Psoas muscle (tissue), 8 donors: ENCODE data around the gene CELF4. TPM values are rescaled to one million over a fixed set of nuclear protein-coding genes. Genes with fewer than 3 reads are reported as not detected.

Experiments used
- ATAC-seq, 4 donors: fragments of 200-7000 bp; cut with Tn5 transposase; one replicate each; pipeline ENCODE4 v1.9.1; 2020; ENCODE audit warnings: moderate library complexity in 3 of 4, mild to moderate bottlenecking in 2 of 4
- DNase-seq, 2 donors: peaks; one replicate each; pipeline ENCODE4 v3.0.0-alpha.2; 2020
- H3K27ac ChIP-seq: fragments of 200-600 bp; one replicate; pipeline ENCODE4 v1.8.0; 2022
- H3K27me3 ChIP-seq, 3 donors: fragments of 200-600 bp in 1 of 3; one replicate each; pipeline versions ENCODE4 v1.6.1 to v1.8.0; 2013 to 2022; ENCODE audit warnings: low read length in 2 of 3, mild to moderate bottlenecking in 2 of 3, moderate library complexity in 1 of 3; ENCODE audit not compliant: insufficient read depth in 3 of 3
- H3K36me3 ChIP-seq, 2 donors: fragments of 200-600 bp in 1 of 2; one replicate each; pipeline versions ENCODE4 v1.6.1 to v1.8.0; 2013 to 2022; ENCODE audit warnings: low read depth in 1 of 2, mild to moderate bottlenecking in 1 of 2, moderate library complexity in 1 of 2; ENCODE audit not compliant: insufficient read depth in 1 of 2
- H3K4me1 ChIP-seq: fragments of 200-600 bp; one replicate; pipeline ENCODE4 v1.8.0; 2022
- H3K4me3 ChIP-seq: fragments of 200-600 bp; one replicate; pipeline ENCODE4 v1.8.0; 2022; ENCODE audit warnings: mild to moderate bottlenecking
- H3K9me3 ChIP-seq: fragments of 200-600 bp; one replicate; pipeline ENCODE4 v1.8.0; 2022
- CTCF ChIP-seq: fragments of 200-600 bp; IDR thresholded peaks from one replicate; pipeline ENCODE4 v1.8.0; 2022; ENCODE audit warnings: antibody characterized with exemption
- WGBS, 3 donors: extraction: QIAGEN DNeasy Blood & Tissue Kit; methylation state at CpG; one replicate each; pipeline versions ENCODE4 v1.1.6 to v1.1.7; 2013; 5-methylcytosine and 5-hydroxymethylcytosine counted together
- intact Hi-C, 2 donors: fragments of 100-400 bp; cut with DNase I; formaldehyde crosslinking; loops; one replicate each; pipeline versions ENCODE4 v1.11.0 to v1.14.2; 2022
- polyA plus RNA-seq, 3 donors: library from polyadenylated mRNA; stranded (reverse); fragments of 200-250 nt; gene quantifications; one replicate each; pipeline ENCODE4 v1.2.3, GENCODE V29; 2013
- total RNA-seq, 4 donors: library from RNA; stranded (reverse); fragmentation: NEBNext Ultra II Directional in 2 of 4; extraction: Animal tissue kit (Norgen Biotek cat#: 25700) in 2 of 4; gene quantifications; one replicate each; pipeline versions ENCODE4 v1.2.1 to v1.2.4, GENCODE V29; 2021 to 2023
- donor health status: healthy with polysubstance abuse.
- donor health status: DM: no; HTN: no; CAD: no; lungs with moderate emphysema.
- donor health status: Bipolar disorder and iron deficiency.
- donor health status: healthy.
- donor health status: DM: yes; HTN: yes; CAD: no.
- donor health status: DM: no; HTN: no; CAD: no.
- donor health status: DM: no; HTN: no; CAD: no.
- donor health status: DM: yes; HTN: yes; CAD: no.

CELF4 gene
- total and polyA plus RNA-seq, 7 donors, result 0.17 to 0.28 (median 0.17) TPM; not detected in 3

DNA sequence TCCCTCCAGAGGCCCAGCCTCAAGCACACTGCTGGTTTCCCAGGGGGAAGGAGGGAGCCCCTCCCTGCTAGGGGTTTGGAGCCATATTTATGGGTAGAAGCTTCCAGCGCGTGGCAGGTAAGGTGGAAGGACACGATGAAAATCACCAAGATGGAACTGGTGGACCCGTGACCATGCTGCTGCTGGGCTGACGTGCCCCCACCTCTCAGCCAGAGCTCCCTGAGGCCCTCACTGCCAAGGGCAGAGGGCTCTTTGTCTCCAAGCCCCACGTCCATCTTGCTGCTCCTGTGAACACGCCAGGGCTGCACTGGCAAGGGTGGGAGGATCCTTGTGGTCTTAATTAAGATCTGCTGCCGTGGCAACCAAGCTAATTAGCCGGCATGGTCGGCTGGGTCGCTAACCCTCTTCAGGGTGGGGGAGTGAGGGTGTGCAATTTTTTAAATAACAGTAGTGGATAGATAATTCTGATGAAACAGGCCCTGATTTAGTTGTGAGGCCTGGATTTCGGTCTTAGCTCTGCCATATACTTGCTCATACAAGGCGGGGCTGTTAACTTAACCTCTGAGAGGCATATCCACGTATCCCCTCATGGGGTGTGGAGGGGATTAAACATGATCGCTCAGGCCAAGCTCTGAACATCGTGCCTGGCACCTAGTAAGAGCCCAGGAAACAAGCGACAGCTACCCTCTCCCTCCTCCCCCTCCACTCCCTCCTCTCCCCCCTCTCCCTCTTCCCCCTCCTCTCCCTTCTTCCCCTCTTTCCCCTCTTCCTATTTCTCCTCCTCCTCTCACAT, 232.8 kb downstream of the CELF4 start:
- Histone ChIP-seq H3K27me3 (peaks cover 0 to 6% (median 2%) of the 10 kb centered on the region in 3 donors), H3K27ac (no peak overlapping the region), H3K9me3 (no peaks in the 10 kb centered on the region), H3K4me3 (no peak overlapping the region), H3K4me1 (no peaks in the 10 kb centered on the region), H3K36me3 (no peaks in the 10 kb centered on the region)
- no peak for TF ChIP-seq CTCF
- WGBS, 3 donors, result 62 to 70% (median 69%) methylated on average over 17 of the region's 17 CpGs
- no peak for DNase-seq
- no peak for ATAC-seq
- intact Hi-C loops, result no loop called here

DNA sequence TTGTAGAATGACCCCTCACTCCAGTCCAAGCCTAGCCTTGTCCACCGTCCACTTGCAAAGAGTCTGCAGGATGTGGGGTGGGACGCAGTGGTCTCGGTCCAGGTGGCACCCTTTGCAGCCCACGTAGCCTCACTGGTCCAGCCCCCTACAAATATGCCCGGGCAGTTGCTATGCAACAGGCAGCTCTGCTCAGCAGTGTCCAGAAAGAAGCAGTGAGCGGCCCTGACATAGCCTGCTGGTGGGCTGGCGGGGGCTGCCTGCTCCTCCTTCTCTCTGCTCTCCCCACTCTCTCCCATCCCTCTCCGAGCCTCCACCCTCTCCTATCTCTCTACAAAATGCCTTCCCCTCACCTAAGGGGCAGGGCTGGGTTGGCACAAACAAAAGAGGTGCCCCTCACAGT, 233.4 kb downstream of the CELF4 start:
- no peaks in the 10 kb centered on the region for H3K36me3 ChIP-seq
- WGBS, 3 donors, result 75 to 82% (median 80%) methylated on average over 8 of the region's 8 CpGs
- H3K9me3 ChIP-seq, result no peaks in the 10 kb centered on the region
- intact Hi-C loops, result no loop called here
- no peaks in the 10 kb centered on the region for H3K4me1 ChIP-seq
- H3K27me3 ChIP-seq, result peaks cover 0 to 6% (median 2%) of the 10 kb centered on the region in 3 donors
- H3K4me3 ChIP-seq, result no peak overlapping the region
- DNase-seq (no peak), ATAC-seq (no peak)
- no peak overlapping the region for H3K27ac ChIP-seq
- no peak for TF ChIP-seq CTCF

GRCh38 chr18:37330173-37330572, 235.4 kb downstream of the CELF4 start:
- Histone ChIP-seq H3K27me3 (peaks cover 0 to 6% (median 2%) of the 10 kb centered on the region in 3 donors), H3K4me3 (no peak overlapping the region), H3K9me3 (no peaks in the 10 kb centered on the region), H3K4me1 (no peaks in the 10 kb centered on the region), H3K36me3 (no peaks in the 10 kb centered on the region), H3K27ac (no peak overlapping the region)
- DNase-seq, result no peak
- no peak for TF ChIP-seq CTCF
- ATAC-seq, result no peak
- WGBS, 3 donors, result 82 to 84% (median 83%) methylated on average over 7 of the region's 7 CpGs
- intact Hi-C loops, result no loop called here

- no peak overlapping the region for H3K4me3 ChIP-seq
Measured at GRCh38 chr18:37328946-37329719, 236.5 kb downstream of the CELF4 start.

More at GRCh38 chr18:37328946-37329719, 236.5 kb downstream of the CELF4 start:
- Histone ChIP-seq H3K9me3 (no peaks in the 10 kb centered on the region), H3K27me3 (peaks cover 0 to 4% (median 2%) of the 10 kb centered on the region in 3 donors), H3K4me1 (no peaks in the 10 kb centered on the region), H3K36me3 (no peaks in the 10 kb centered on the region), H3K27ac (no peak overlapping the region)
- no peak for TF ChIP-seq CTCF
- intact Hi-C loops, result no loop called here
- DNase-seq (no peak), ATAC-seq (no peak)
- 74 to 77% (median 77%) methylated on average over 7 of the region's 7 CpGs for WGBS, 3 donors
